Left lung (tissue), 10 donors: ENCODE measurements around the gene ADAD2. TPM values are rescaled to one million over a fixed set of nuclear protein-coding genes. Genes with fewer than 3 reads are reported as not detected.

Experiments used
- ATAC-seq: fragments of 200-7000 bp; cut with Tn5 transposase; one replicate; pipeline ENCODE4 v1.9.1; 2020; ENCODE audit warnings: moderate library complexity
- DNase-seq, 4 donors: peaks; one replicate each; pipeline ENCODE4 v3.0.0-alpha.2; 2013 to 2020
- H3K27ac ChIP-seq, 2 donors: fragments of 200-600 bp; sonication (generic) in 1 of 2; one replicate each; pipeline versions ENCODE4 v1.5.0 to v1.8.0; 2020 to 2021
- H3K27me3 ChIP-seq, 2 donors: fragments of 200-600 bp; sonication (generic) in 1 of 2; one replicate each; pipeline versions ENCODE4 v1.5.0 to v1.8.0; 2020 to 2021
- H3K36me3 ChIP-seq, 2 donors: fragments of 200-600 bp; sonication (generic) in 1 of 2; one replicate each; pipeline versions ENCODE4 v1.5.0 to v1.8.0; 2020 to 2021
- H3K4me1 ChIP-seq, 2 donors: fragments of 200-600 bp; one replicate each; pipeline ENCODE4 v1.8.0; 2021
- H3K4me3 ChIP-seq, 2 donors: fragments of 200-600 bp; sonication (generic) in 1 of 2; one replicate each; pipeline versions ENCODE4 v1.5.0 to v1.8.0; 2020 to 2021; ENCODE audit warnings: mild to moderate bottlenecking in 1 of 2
- H3K9me3 ChIP-seq, 2 donors: fragments of 200-600 bp; sonication (generic) in 1 of 2; one replicate each; pipeline versions ENCODE4 v1.5.0 to v1.8.0; 2020 to 2021
- intact Hi-C, 2 donors: fragments of 100-400 bp; cut with DNase I; formaldehyde crosslinking; loops; one replicate each; pipeline versions ENCODE4 v1.11.2 to v1.14.2; 2022
- polyA plus RNA-seq, 6 donors: library from polyadenylated mRNA; unstranded; fragments of 120-200 nt; gene quantifications; one replicate each; pipeline ENCODE4 v1.2.1, GENCODE V29; 2013; ENCODE audit not compliant: insufficient read length in 6 of 6
- total RNA-seq, 2 donors: library from RNA; stranded (reverse); fragmentation: NEBNext Ultra II Directional; extraction: Animal tissue kit (Norgen Biotek cat#: 25700); gene quantifications; one replicate each; pipeline ENCODE4 v1.2.1, GENCODE V29; 2021
- TF ChIP-seq, protein P1 (sequence below), 2 donors: fragments of 200-600 bp; sonication (generic) in 1 of 2; IDR thresholded peaks; one replicate each; pipeline versions ENCODE4 v1.5.0 to v1.8.0; 2021; ENCODE audit warnings: antibody characterized with exemption in 2 of 2
- donor health status: DM: no; HTN: yes; CAD: no.
- donor health status: DM: no; HTN: no; CAD: no.

ADAD2 gene
- total and polyA plus RNA-seq, 8 donors, result 0.09 to 1.4 (median 0.41) TPM

DNA sequence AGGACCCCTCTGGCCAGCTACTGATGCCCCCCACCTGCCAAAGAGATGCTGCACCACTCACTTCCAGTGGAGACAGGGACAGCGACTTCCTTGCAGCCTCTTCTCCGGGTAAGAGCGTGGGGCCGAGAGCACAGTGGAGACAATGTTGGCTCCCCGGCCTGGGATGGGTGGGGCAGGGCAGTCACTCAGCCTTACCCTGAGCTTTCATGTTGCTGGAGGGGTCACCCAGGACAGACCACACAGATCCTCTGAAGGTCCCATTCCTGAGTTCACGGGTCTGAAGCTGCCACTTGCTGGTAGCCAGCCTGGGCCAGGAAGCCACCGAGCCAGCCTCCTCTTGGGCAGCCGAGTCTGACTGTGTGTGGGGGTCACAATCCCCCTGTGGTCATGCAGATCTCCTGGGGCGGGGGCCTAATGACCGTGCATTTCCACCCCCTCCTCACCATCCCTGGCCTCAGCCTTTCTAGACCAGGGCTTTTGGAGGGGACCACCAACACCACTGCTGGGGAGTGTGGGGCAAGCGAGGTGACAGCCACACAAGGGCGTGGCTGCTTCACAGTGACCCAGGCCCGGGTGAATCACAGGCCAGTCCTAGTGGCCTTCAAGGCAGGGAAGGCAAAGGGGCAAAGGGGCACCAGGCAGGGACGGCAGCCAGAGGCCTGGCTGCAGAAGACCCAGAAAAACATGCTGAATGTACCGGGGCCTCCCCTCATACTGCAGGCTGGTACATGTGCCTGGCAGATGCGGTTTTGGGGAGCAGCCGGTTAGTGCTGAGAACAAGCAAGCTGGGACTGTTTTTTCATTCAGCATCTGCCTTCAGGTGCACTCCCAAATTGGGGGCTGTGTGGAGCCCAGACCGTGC is 14.5 kb upstream of the ADAD2 start:
- intact Hi-C loops, result no loop called here
- Histone ChIP-seq H3K4me3 (no peak overlapping the region), H3K27me3 (no peaks in the 10 kb centered on the region), H3K4me1 (peaks cover 17 to 36% of the 10 kb centered on the region in 2 donors), H3K36me3 (peaks cover 0 to 40% of the 10 kb centered on the region in 2 donors), H3K9me3 (no peaks in the 10 kb centered on the region), H3K27ac (peak overlapping the region; percentile 73 to 81)
- TF ChIP-seq, protein P1, sequence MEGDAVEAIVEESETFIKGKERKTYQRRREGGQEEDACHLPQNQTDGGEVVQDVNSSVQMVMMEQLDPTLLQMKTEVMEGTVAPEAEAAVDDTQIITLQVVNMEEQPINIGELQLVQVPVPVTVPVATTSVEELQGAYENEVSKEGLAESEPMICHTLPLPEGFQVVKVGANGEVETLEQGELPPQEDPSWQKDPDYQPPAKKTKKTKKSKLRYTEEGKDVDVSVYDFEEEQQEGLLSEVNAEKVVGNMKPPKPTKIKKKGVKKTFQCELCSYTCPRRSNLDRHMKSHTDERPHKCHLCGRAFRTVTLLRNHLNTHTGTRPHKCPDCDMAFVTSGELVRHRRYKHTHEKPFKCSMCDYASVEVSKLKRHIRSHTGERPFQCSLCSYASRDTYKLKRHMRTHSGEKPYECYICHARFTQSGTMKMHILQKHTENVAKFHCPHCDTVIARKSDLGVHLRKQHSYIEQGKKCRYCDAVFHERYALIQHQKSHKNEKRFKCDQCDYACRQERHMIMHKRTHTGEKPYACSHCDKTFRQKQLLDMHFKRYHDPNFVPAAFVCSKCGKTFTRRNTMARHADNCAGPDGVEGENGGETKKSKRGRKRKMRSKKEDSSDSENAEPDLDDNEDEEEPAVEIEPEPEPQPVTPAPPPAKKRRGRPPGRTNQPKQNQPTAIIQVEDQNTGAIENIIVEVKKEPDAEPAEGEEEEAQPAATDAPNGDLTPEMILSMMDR (IDR thresholded peaks at IDR 0.05), result no peak
- DNase-seq, result no peak
- ATAC-seq, result peak; percentile 4

DNA sequence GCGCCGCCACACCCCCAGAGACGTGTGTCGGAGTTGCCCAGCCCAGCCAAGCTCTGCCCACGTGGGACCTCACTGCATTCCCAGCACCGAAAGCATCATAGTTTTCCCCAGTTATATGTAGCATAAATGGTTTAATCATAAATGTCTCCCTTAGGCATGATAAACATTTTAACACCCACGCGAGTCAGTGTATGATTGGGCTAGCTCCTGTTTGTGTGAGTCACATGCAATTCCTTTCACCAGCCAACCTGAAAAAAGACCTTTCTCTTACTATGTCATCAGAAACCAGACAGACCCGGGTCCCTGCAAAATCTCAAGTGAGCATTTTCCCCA is 13.2 kb upstream of the ADAD2 start:
- peaks cover 17 to 36% of the 10 kb centered on the region in 2 donors for H3K4me1 ChIP-seq
- no peaks in the 10 kb centered on the region for H3K27me3 ChIP-seq
- peaks cover 0 to 53% of the 10 kb centered on the region in 2 donors for H3K36me3 ChIP-seq
- intact Hi-C loops, result no loop called here
- ATAC-seq, result no peak
- no peaks in the 10 kb centered on the region for H3K9me3 ChIP-seq
- TF ChIP-seq, protein P1 (IDR thresholded peaks at IDR 0.05), result no peak
- H3K27ac ChIP-seq, result peak overlapping the region; percentile 73 to 81
- no peak for DNase-seq
- no peak overlapping the region for H3K4me3 ChIP-seq

DNA sequence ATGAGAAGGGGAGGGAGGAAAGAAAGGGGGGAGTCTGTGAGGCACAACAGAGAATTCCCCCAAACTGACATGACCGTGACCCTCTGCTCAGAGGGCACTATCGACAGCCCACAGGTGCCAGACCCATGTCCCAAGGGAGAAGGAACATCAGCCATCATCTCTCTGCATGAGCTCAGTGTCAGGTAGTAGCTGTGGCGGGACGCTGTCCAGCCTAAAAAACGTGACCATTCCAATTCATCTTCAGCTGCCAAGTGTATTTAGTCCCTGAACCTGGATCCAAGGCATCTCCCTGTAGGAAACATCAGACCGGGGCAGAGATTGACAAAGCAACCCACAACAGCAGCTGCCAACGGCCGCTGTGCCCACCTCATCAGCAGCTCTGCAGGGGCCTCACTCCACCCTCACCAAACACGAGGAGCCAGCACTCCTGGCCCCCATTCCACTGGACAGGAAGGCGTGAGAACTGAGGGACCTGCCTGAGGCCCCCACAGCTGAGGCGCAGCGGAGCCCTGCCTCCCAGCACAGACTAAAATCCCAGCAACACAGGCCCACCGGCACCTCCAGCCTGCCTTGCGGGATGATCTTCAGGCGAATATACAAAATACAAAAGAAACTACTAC is 12.7 kb upstream of the ADAD2 start:
- intact Hi-C loops, result no loop called here
- Histone ChIP-seq H3K27ac (peak overlapping the region in 1 of 2 donors; percentile 81), H3K36me3 (peaks cover 0 to 58% of the 10 kb centered on the region in 2 donors), H3K4me1 (peaks cover 17 to 36% of the 10 kb centered on the region in 2 donors), H3K27me3 (no peaks in the 10 kb centered on the region), H3K9me3 (no peaks in the 10 kb centered on the region), H3K4me3 (no peak overlapping the region)
- ATAC-seq (no peak), DNase-seq (no peak)
- TF ChIP-seq, protein P1 (IDR thresholded peaks at IDR 0.05), result no peak

DNA sequence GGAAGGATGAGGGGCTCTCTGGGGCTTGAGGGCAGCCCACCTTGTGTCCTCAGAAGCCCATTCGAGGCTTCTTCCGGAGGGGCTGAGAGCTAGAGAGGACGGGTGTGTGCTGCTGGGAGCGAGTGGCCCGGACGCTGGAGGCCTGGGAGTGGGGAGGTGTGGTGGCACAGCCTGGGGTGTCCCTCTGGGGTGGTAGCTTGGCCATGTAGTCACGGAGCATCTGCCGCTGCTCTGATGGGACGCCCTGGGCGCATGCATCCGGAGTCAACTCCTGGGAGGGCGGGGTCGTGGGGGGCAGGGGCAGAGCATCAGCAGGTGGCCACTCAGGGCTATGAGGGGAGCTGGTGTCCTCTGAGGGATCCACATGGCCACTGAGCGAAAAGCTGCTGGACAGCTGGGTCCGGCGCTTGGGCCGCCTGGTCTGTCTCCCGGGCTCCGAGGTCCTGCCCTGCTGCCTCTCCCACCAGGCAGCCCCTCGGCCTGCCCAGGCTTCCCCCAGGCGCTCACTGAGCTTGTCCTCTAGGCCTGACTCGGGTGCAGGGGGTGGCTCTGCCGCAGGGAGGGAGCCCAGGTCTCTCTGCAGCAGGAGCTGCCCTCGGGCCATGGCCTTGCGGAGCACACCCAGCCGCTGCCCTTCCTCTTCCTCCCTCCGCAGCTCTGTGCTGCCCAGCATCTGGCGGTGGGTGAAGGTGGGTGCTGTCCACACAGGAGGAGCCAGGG is 11.9 kb upstream of the ADAD2 start:
- no peaks in the 10 kb centered on the region for H3K9me3 ChIP-seq
- no peaks in the 10 kb centered on the region for H3K27me3 ChIP-seq
- no peak for DNase-seq
- H3K4me1 ChIP-seq, result peaks cover 17 to 41% of the 10 kb centered on the region in 2 donors
- no peak overlapping the region for H3K27ac ChIP-seq
- peaks cover 0 to 65% of the 10 kb centered on the region in 2 donors for H3K36me3 ChIP-seq
- ATAC-seq, result no peak
- intact Hi-C loops, result no loop called here
- H3K4me3 ChIP-seq, result no peak overlapping the region
- TF ChIP-seq, protein P1 (IDR thresholded peaks at IDR 0.05), result no peak
